GM03348 (cell line): ENCODE data around the gene XAB2.

ENCODE experiments used
- DNase-seq: peaks from one replicate; pipeline ENCODE4 v3.0.0; 2012; ENCODE audit warnings: low spot score

XAB2 gene

GRCh38 chr19:7629347-7630054, at the start of gene XAB2, which contains the start of gene PET100:
TSS of gene XAB2 (minus strand) at chr19:7629545. CDS start at chr19:7629527, 18 bp downstream.
TSS of gene PET100 (plus strand) at chr19:7629793. CDS start at chr19:7629834, 41 bp downstream.
- DNase-seq: peak; percentile 99

- DNase-seq: no peak
These were observed 48.4 kb upstream of the XAB2 start for GRCh38 chr19:7677669-7678311.

GRCh38 chr19:7676854-7677253, 47.5 kb upstream of the XAB2 start, which contains the start of gene MCEMP1:
TSS of gene MCEMP1 (plus strand) at chr19:7677090. CDS start at chr19:7677121, 31 bp downstream.
- DNase-seq: no peak

- DNase-seq: no peak
These were observed 47.0 kb upstream of the XAB2 start for GRCh38 chr19:7676376-7676775.

- DNase-seq: peak; percentile 91
These were observed 45.0 kb upstream of the XAB2 start for GRCh38 chr19:7674010-7675005.

- no peak for DNase-seq
These were observed 43.2 kb upstream of the XAB2 start for GRCh38 chr19:7672522-7672921.

GRCh38 chr19:7670790-7671189, 41.4 kb upstream of the XAB2 start:
- no peak for DNase-seq

- no peak for DNase-seq
These were observed 40.9 kb upstream of the XAB2 start for GRCh38 chr19:7670150-7670783.

- DNase-seq: no peak
These were observed 40.3 kb upstream of the XAB2 start for GRCh38 chr19:7669641-7670040.

- no peak for DNase-seq
These were observed 39.5 kb upstream of the XAB2 start, which contains the start of gene RETN for GRCh38 chr19:7668842-7669241. TSS of gene RETN (plus strand) at chr19:7669049. CDS start at chr19:7669327, 278 bp downstream.

GRCh38 chr19:7665076-7665475, 35.7 kb upstream of the XAB2 start:
- no peak for DNase-seq

- DNase-seq: no peak
These were observed 34.4 kb upstream of the XAB2 start for GRCh38 chr19:7663706-7664105.

- no peak for DNase-seq
These were observed 33.3 kb upstream of the XAB2 start for GRCh38 chr19:7662657-7663056.

GRCh38 chr19:7661744-7662538, 32.6 kb upstream of the XAB2 start:
- no peak for DNase-seq

- DNase-seq: no peak
These were observed 28.9 kb upstream of the XAB2 start for GRCh38 chr19:7658219-7658686.

- no peak for DNase-seq
These were observed 27.9 kb upstream of the XAB2 start for GRCh38 chr19:7657131-7657751.

- no peak for DNase-seq
These were observed 26.2 kb upstream of the XAB2 start for GRCh38 chr19:7655581-7655980.

- no peak for DNase-seq
These were observed 25.1 kb upstream of the XAB2 start for GRCh38 chr19:7654401-7654800.

GRCh38 chr19:7652061-7652641, 22.8 kb upstream of the XAB2 start:
- peak; percentile 88 for DNase-seq

- no peak for DNase-seq
These were observed 20.8 kb upstream of the XAB2 start for GRCh38 chr19:7650148-7650547.
